HG03045 (cell line): ENCODE results near the gene CSDE1.

Experiments used
- ATAC-seq: cut with Tn5 transposase; IDR thresholded peaks from one replicate; pipeline ENCODE4 v1.9.1; 2021; ENCODE audit warnings: mild to moderate bottlenecking, moderate library complexity; ENCODE audit not compliant: unreplicated experiment

CSDE1 gene

DNA sequence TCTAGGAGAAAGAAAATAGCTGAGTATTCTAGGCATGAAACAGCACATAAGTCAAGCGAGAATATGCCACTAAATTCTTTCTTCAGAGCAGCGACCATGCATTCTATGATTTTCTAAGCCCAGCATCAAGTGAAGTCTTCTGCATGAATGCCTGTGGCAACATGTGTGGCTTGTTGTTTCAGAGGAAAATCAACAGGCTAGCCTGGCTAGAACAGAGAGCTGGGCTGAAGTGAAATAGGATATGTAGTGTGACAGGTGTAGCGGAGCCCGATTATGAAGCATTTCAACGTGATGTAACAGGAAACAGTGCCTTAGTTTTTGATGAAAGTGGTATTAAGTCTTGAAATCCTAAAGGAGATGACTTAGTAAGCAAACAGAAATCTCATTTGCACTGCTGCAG lies 7.0 kb downstream of the CSDE1 start:
- ATAC-seq = no peak

- ATAC-seq = no peak
These were observed 7.9 kb downstream of the CSDE1 start for GRCh38 chr1:114749835-114750234.

DNA sequence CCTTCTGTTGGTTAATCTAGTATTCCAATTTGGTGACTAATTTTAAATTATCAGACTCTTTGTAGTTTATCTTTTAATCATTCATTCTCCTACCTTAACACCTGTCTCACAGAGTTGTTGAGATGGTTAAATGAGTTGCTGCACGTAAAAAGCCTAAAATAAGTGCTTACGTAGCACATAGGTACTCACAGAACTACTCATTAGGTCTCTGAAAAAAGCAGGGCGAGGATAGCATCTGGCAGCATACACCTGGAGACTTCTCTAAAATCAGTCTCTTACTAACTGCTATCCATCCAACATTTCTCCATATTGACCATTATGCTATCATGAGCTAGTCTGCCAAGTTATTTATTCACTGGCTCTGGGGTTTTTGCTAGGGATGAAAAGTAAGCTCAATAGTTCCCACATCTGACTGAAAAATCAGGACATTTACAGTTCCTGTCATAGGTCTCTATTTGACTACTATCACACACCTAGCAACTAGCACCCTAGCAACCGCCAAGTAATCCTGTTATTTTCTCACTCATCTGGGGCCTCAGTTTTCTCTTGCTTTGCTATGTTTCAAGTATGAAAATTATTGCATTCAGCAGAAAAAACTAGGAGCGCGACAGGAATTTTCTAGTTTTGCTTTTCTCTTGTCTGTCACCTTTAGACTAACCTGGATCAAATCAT lies 11.2 kb downstream of the CSDE1 start:
- ATAC-seq = no peak

- ATAC-seq = no peak
These were observed 12.5 kb downstream of the CSDE1 start for GRCh38 chr1:114745291-114745690.

DNA sequence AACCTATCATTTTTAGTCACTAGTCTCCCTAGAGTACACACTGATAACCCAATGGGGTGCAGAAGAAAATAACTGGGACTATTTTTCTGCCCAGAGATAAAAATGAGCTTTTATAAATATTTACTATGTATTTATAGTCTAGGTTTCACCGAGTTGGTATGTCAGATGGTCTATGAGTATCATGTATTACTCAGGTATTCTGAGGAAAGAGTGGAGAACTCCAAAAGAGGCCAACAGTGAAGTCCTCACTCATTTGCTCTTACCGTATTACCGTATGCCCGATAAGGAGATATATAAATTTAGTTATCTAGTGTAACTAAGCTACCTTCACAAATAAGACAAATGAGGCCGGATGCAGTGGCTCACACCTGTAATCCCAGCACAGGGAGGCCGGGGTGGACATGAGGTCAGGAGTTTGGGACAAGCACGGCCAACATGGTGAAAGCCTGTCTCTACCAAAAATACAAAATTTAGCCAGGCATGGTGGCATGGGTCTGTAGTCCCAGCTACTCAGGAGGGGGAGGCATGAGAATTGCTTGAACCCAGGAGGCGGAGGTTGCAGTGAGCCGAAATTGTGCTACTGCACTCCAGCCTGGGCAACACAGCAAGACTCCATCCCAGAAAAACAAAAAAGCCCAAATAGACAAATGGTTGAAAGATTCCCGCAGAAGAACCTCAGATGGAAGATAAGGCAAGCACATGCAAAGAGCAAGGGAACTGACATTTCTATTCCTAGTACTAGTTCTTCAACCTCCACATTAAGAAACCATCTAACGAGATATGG lies 15.6 kb downstream of the CSDE1 start:
- ATAC-seq = no peak

DNA sequence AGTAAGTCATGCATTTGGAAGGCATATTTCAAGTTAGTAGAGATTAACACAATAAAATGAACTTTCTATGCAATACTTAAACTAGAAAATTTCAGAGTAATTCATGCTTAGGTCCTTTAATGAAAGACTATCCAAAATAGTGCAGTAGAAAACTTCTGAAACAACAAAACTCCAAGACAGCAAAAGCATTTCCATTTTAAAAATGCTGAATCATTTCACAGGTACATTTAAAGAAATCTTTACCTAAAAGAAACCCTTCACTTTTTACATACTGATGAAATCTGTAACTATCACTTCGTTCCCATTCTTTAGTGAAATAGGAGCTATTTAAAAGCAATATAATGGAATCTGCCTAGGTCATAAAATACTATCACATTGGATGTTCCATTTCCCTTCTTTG lies 17.5 kb downstream of the CSDE1 start:
- ATAC-seq = no peak

- ATAC-seq = no peak
These were observed 20.4 kb downstream of the CSDE1 start for GRCh38 chr1:114737314-114737849.

DNA sequence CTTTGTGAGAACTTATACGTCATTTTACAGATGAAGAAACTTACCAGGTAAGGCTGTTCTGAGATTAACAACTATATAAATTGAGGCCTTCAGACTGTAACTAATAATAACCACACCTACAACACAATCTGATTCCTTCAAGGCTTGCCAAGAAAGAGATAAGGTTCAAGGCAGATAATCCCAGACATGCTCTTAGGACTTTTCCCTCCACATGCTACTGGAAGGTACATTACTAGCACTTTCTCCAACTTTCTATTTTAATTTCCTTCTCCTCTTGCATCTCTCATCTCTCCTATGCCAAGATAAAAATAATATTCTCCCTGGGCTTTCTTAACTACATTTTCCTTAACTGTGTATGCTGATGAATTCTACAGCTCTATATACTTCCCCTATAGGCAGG lies 22.3 kb downstream of the CSDE1 start:
- no peak for ATAC-seq

DNA sequence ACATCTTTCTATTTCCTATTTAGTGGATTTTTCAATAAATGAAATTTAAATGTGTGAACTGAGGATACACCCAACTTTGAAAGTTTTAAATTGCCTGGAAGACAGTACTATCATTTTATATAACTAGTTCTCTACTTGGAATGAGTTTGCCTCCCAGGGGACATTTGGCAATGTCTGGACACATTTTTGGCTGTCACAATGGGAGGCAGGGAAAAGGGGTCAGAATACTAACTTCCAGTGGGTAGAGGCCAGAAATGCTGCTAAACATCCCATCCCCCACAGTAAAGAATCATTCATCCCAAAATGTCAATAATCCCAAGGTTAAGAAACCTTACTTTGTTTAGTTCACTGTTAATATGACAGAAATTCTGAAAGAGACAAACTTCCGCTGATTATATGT lies 28.0 kb downstream of the CSDE1 start:
- no peak for ATAC-seq

DNA sequence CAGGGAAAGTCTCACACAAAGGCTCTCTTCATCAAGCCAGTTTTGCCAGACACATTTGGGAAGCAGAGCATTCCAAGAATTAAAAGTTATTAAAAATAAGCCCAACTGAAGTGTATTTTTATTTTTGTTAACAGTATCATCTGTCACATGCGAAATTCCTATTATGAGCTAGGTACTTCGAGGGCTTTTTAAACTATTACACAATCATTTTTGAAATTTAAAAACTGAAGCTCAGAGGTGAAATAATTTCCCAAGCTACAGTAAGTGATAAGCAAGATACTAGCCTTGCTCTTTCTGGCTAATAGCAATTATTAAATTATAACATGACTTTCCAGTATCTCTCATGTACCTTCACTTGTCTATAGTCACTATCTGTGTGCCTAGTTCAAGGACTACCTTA lies 29.2 kb downstream of the CSDE1 start:
- no peak for ATAC-seq

- ATAC-seq = no peak
These were observed 32.6 kb downstream of the CSDE1 start for GRCh38 chr1:114725230-114725629.

GRCh38 chr1:114723915-114724314 lies 33.9 kb downstream of the CSDE1 start:
- no peak for ATAC-seq

DNA sequence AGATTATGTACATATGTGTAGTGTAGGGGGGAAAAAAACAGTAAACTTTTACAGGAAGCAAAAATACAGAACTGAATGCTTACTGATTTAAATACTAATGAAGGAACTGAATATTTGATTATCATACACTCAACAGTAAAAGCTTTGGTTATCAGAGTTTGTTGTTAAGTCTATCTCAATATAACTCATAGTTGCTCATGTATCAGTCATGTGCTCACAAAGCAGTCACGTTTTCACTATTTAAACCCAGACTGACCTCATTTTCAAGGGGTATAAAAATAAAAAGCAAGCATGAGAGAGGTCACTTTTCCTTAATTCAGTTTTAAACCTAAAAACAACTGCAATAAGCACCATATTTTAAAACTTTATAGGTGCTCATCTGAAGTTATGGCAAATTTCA lies 34.3 kb downstream of the CSDE1 start:
- no peak for ATAC-seq

GRCh38 chr1:114720492-114720891 lies 37.3 kb downstream of the CSDE1 start:
- no peak for ATAC-seq

DNA sequence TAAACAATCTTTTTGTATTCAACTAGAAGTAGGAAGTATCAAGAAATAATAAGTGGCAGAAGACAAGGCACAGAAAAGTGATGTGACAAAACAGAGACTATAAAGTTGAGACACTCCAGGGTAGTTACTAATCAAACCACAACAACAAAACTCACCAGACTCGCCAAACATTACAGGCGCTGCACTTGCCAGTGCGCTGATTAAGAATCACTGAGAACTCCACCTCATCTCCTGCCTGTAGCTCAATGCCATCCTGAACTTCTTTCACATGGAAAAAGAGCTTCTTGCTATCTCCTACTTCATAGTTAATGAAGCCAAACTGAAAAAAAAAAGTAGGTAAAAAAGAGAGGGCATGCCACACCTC lies 38.4 kb downstream of the CSDE1 start:
- ATAC-seq = no peak

DNA sequence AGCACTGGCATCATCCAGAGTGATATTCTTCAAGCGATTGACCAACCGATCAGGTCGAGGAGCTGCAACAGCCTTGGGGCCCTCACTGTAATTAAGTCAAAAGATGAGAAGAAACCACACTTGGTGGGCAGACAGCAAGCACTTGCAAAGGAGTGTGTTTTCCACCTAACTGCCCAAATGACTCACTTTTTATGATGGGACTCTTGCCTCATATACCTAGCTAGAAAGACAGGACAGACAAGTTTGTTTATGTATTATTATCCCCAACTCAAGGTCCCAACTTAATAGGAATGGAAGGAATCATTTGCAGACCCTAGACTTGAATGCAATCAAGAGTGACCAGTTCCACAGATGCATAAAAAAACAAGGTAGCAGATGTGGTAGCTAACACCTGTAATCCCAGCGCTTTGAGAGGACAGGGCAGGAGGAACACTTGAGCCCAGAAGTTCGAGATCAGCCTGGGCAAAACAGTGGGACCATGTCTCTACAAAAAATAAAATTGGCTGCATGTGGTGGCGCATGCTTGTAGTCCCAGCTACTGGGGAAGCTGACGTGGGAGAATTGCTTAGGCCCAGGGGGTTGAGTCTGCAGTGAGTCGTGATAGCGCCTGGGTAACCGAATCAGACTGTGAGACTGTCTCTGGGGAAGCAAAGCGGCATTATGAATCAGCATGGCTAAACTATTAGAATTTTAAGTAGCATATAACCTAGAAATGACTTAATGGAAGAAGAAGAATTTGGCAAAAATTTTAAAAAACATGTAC lies 38.9 kb downstream of the CSDE1 start:
- no peak for ATAC-seq

DNA sequence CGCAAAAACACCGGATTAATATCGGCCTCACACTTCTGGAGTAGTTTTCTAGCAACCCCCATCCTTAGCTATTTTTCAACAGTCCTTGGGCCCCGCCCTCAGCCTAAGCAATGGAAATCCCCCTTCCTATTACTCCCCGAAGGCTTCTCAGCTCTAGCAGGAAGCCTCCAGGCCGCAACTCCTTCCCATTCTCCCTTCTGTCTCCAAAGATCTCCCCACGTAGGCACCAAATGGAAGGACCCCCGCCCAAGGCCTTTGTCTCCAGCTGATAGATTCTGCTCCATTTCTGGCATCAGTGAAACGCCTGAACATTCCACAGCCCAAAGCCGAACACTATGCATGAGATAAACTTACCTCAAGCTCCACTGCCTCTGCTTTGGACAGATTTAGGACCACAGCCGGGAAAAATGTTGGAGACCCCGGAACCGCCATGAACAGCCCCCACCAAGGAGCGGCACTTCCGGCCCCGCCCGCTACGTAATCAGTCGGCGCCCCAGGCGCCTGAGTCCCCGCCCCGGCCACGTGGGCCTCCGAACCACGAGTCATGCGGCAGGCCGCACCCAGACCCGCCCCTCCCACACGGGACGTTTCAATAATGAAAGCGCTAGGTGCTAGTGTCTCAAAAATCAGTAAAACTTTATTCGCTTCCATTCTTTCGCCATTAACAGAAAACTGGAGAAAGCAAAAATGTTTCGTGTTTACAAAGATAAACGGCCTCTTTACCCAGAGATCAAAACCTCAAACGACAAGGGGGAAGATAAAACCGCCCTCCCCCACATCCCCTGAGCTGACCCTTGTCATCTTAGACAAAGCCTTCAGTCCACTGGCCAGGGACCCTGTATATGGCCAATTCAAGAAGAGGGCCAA lies 41.2 kb downstream of the CSDE1 start, which contains the start of gene NRAS:
Gene NRAS (minus strand): TSS at position 468 of the 867 bp plus-strand sequence. CDS start 611 bp downstream, outside the sequence.
- peak; percentile 96 for ATAC-seq

DNA sequence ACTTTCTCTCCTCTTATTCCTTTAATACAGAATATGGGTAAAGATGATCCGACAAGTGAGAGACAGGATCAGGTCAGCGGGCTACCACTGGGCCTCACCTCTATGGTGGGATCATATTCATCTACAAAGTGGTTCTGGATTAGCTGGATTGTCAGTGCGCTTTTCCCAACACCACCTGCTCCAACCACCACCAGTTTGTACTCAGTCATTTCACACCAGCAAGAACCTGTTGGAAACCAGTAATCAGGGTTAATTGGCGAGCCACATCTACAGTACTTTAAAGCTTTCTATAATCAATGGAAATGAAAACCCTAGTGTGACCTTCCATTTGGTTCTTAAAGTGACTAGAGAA lies 41.9 kb downstream of the CSDE1 start:
- ATAC-seq = no peak

- ATAC-seq = no peak
These were observed 44.8 kb downstream of the CSDE1 start for GRCh38 chr1:114712977-114713376.

- no peak for ATAC-seq
These were observed 47.4 kb downstream of the CSDE1 start for GRCh38 chr1:114710360-114710759.

DNA sequence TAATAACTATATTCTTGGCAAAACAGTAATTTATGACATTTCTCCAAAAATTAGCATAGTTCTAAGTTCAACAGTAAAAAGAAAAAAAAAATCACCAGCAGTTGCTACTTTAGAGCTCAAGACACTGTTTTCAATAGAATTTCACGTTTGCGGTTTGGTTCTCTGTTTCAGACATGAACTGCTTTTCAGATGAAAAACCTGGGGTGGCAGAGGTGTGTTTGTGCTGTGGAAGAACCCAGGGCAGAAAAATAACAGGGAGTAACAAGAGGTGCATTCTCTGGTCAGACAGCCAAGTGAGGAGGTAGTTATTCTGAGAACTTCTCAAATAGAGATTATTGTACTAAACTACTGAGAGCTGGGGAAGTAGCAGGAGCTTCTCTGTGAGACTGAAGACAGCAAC lies 50.2 kb downstream of the CSDE1 start:
- ATAC-seq = no peak
